ENCODE results near the gene LRRC75A. TPM values are rescaled to one million over a fixed set of nuclear protein-coding genes. Genes with fewer than 3 reads are reported as not detected.

LRRC75A gene
- total RNA-seq, 6 experiments from 2014 or later = 0.14 to 0.57 (median 0.27) TPM

GRCh38 chr17:16506188-16506587 lies 14.2 kb upstream of the LRRC75A start:
- H3K27me3 Mint-ChIP-seq (ENCODE audit: insufficient read depth) = peaks cover 14% of the 10 kb centered on the region
- no peak overlapping the region for H3K4me3 Mint-ChIP-seq
- peak; percentile 52 for TF ChIP-seq CTCF (IDR thresholded peaks at IDR 0.05)
- DNase-seq = no peak
- H3K27ac Mint-ChIP-seq = no peak overlapping the region
- no peaks in the 10 kb centered on the region for H3K4me1 Mint-ChIP-seq (ENCODE audit: low read depth)
- H3K9me3 Mint-ChIP-seq = no peaks in the 10 kb centered on the region
- no peaks in the 10 kb centered on the region for H3K36me3 Mint-ChIP-seq (ENCODE audit: low read depth)

GRCh38 chr17:16504984-16505383 lies 13.0 kb upstream of the LRRC75A start:
- Mint-ChIP-seq H3K9me3 (no peaks in the 10 kb centered on the region), H3K27ac (no peak overlapping the region), H3K4me3 (no peak overlapping the region), H3K36me3 (ENCODE audit: low read depth) (no peaks in the 10 kb centered on the region), H3K4me1 (ENCODE audit: low read depth) (no peaks in the 10 kb centered on the region), H3K27me3 (ENCODE audit: insufficient read depth) (peaks cover 15% of the 10 kb centered on the region)
- no peak for TF ChIP-seq CTCF (IDR thresholded peaks at IDR 0.05)
- DNase-seq = no peak

GRCh38 chr17:16496820-16497489 lies 5.0 kb upstream of the LRRC75A start:
- no peak overlapping the region for H3K27ac Mint-ChIP-seq
- no peak for TF ChIP-seq CTCF (IDR thresholded peaks at IDR 0.05)
- peaks cover 38% of the 10 kb centered on the region for H3K27me3 Mint-ChIP-seq (ENCODE audit: insufficient read depth)
- H3K4me1 Mint-ChIP-seq (ENCODE audit: low read depth) = no peaks in the 10 kb centered on the region
- H3K4me3 Mint-ChIP-seq = no peak overlapping the region
- H3K36me3 Mint-ChIP-seq (ENCODE audit: low read depth) = no peaks in the 10 kb centered on the region
- no peaks in the 10 kb centered on the region for H3K9me3 Mint-ChIP-seq
- DNase-seq = no peak

- H3K36me3 Mint-ChIP-seq (ENCODE audit: low read depth) = no peaks in the 10 kb centered on the region
- H3K4me1 Mint-ChIP-seq (ENCODE audit: low read depth) = no peaks in the 10 kb centered on the region
- no peak overlapping the region for H3K4me3 Mint-ChIP-seq
- no peak for TF ChIP-seq CTCF (IDR thresholded peaks at IDR 0.05)
- H3K9me3 Mint-ChIP-seq = no peaks in the 10 kb centered on the region
- H3K27ac Mint-ChIP-seq = no peak overlapping the region
- DNase-seq = no peak
- peaks cover 32% of the 10 kb centered on the region for H3K27me3 Mint-ChIP-seq (ENCODE audit: insufficient read depth)
Measured at GRCh38 chr17:16495980-16496819, 4.2 kb upstream of the LRRC75A start.

- H3K27ac Mint-ChIP-seq = no peak overlapping the region
- peaks cover 33% of the 10 kb centered on the region for H3K27me3 Mint-ChIP-seq (ENCODE audit: insufficient read depth)
- H3K4me1 Mint-ChIP-seq (ENCODE audit: low read depth) = no peaks in the 10 kb centered on the region
- no peak for DNase-seq
- no peak for TF ChIP-seq CTCF (IDR thresholded peaks at IDR 0.05)
- no peak overlapping the region for H3K4me3 Mint-ChIP-seq
- H3K9me3 Mint-ChIP-seq = no peaks in the 10 kb centered on the region
- no peaks in the 10 kb centered on the region for H3K36me3 Mint-ChIP-seq (ENCODE audit: low read depth)
Measured at GRCh38 chr17:16495561-16495960, 3.6 kb upstream of the LRRC75A start.
